H9 (cell line): Measurements from ENCODE around the gene FARP1. TPM values are rescaled to one million over a fixed set of nuclear protein-coding genes. Genes with fewer than 3 reads are reported as not detected.
A peak's percentile ranks its signal among the peaks of the same experiment; 100 is the strongest.

ENCODE experiments used
- DNase-seq: peaks from one replicate; pipeline ENCODE4 v3.0.0-alpha.2; 2017
- H2AFZ ChIP-seq: one replicate; pipeline ENCODE4 v1.6.1; 2013; ENCODE audit warnings: mild to moderate bottlenecking, low read length, control low read depth, moderate library complexity
- H2AK5ac ChIP-seq: 2 replicates; pipeline ENCODE4 v1.6.1; 2013; ENCODE audit warnings: low read length, control low read depth, mixed read lengths; ENCODE audit not compliant: insufficient read length
- H2BK120ac ChIP-seq: one replicate; pipeline ENCODE4 v1.6.1; 2013; ENCODE audit warnings: low read depth, mild to moderate bottlenecking, low read length, control low read depth, inconsistent platforms; ENCODE audit not compliant: poor library complexity, severe bottlenecking
- H2BK12ac ChIP-seq: 2 replicates; pipeline ENCODE4 v1.6.1; 2013; ENCODE audit warnings: low read length, control low read depth, mixed read lengths, low read depth; ENCODE audit not compliant: insufficient read length
- H2BK15ac ChIP-seq: 2 replicates; pipeline ENCODE4 v1.6.1; 2013; ENCODE audit warnings: low read depth, low read length, control low read depth
- H2BK20ac ChIP-seq: one replicate; pipeline ENCODE4 v1.6.1; 2013; ENCODE audit warnings: low read depth, mild to moderate bottlenecking, low read length, control low read depth, inconsistent platforms; ENCODE audit not compliant: poor library complexity, severe bottlenecking
- H2BK5ac ChIP-seq: 2 replicates; pipeline ENCODE4 v1.6.1; 2013; ENCODE audit warnings: low read length, control low read depth, mixed read lengths; ENCODE audit not compliant: insufficient read length
- H3K14ac ChIP-seq: 2 replicates; pipeline ENCODE4 v1.6.1; 2013; ENCODE audit warnings: low read length, control low read depth; ENCODE audit not compliant: insufficient read depth
- H3K18ac ChIP-seq: 2 replicates; pipeline ENCODE4 v1.6.1; 2013; ENCODE audit warnings: low read depth, mild to moderate bottlenecking, mixed read lengths, low read length, control low read depth; ENCODE audit not compliant: insufficient read length
- H3K23ac ChIP-seq: 2 replicates; pipeline ENCODE4 v1.6.1; 2013; ENCODE audit warnings: low read length, control low read depth, mixed read lengths, low read depth; ENCODE audit not compliant: insufficient read length
- H3K23me2 ChIP-seq: 2 replicates; pipeline ENCODE4 v1.6.1; 2013; ENCODE audit warnings: low read depth, mild to moderate bottlenecking, mixed read lengths, low read length, control low read depth; ENCODE audit not compliant: insufficient read length, poor library complexity, severe bottlenecking
- H3K27ac ChIP-seq: 2 replicates; pipeline ENCODE4 v1.5.1; 2013; ENCODE audit warnings: low read length, control low read depth, mixed read lengths, low read depth; ENCODE audit not compliant: insufficient read length
- H3K27me3 ChIP-seq: 2 replicates; pipeline ENCODE4 v1.6.1; 2013; ENCODE audit warnings: low read length, control low read depth, inconsistent platforms; ENCODE audit not compliant: insufficient read depth
- H3K4ac ChIP-seq: 2 replicates; pipeline ENCODE4 v1.6.1; 2013; ENCODE audit warnings: low read depth, mild to moderate bottlenecking, control low read depth, inconsistent platforms, low read length, moderate library complexity
- H3K4me1 ChIP-seq: 2 replicates; pipeline ENCODE4 v1.6.1; 2013; ENCODE audit warnings: low read length, control low read depth, inconsistent platforms; ENCODE audit not compliant: insufficient read depth
- H3K4me2 ChIP-seq: 2 replicates; pipeline ENCODE4 v1.6.1; 2013; ENCODE audit warnings: low read length, control low read depth, mixed read lengths; ENCODE audit not compliant: insufficient read length, insufficient read depth
- H3K56ac ChIP-seq: 2 replicates; pipeline ENCODE4 v1.6.1; 2013; ENCODE audit warnings: low read depth, mild to moderate bottlenecking, mixed read lengths, low read length, control low read depth; ENCODE audit not compliant: insufficient read length
- H3K79me1 ChIP-seq: 2 replicates; pipeline ENCODE4 v1.6.1; 2013; ENCODE audit warnings: low read depth, mild to moderate bottlenecking, moderate library complexity, low read length, control low read depth, inconsistent platforms; ENCODE audit not compliant: insufficient read depth, poor library complexity, severe bottlenecking
- H3K79me2 ChIP-seq: 2 replicates; pipeline ENCODE4 v1.6.1; 2013; ENCODE audit warnings: low read length, control low read depth, inconsistent platforms; ENCODE audit not compliant: insufficient read depth
- H3K9ac ChIP-seq: 2 replicates; pipeline ENCODE4 v1.6.1; 2013; ENCODE audit warnings: low read length, control low read depth, mixed read lengths; ENCODE audit not compliant: insufficient read length; ENCODE audit errors: extremely low read depth
- H3K9me3 ChIP-seq: one replicate; pipeline ENCODE4 v1.6.1; 2013; ENCODE audit warnings: low read depth, low read length, inconsistent platforms; ENCODE audit not compliant: control insufficient read depth
- H3T11ph ChIP-seq: one replicate; pipeline ENCODE4 v1.6.1; 2013; ENCODE audit warnings: mild to moderate bottlenecking, low read length, control low read depth, inconsistent platforms
- H4K20me1 ChIP-seq: one replicate; pipeline ENCODE4 v1.6.1; 2013; ENCODE audit not compliant: control insufficient read depth, insufficient read length, insufficient read depth
- H4K5ac ChIP-seq: 2 replicates; pipeline ENCODE4 v1.6.1; 2013; ENCODE audit warnings: low read depth, mild to moderate bottlenecking, mixed read lengths, low read length, control low read depth; ENCODE audit not compliant: insufficient read length
- H4K8ac ChIP-seq: replicated peaks from 2 replicates; pipeline ENCODE4 v1.6.1; 2013; ENCODE audit warnings: low read length, control low read depth, mixed read lengths, low read depth; ENCODE audit not compliant: insufficient read length
- H4K91ac ChIP-seq: 2 replicates; pipeline ENCODE4 v1.6.1; 2013; ENCODE audit warnings: low read depth, mild to moderate bottlenecking, moderate library complexity, mixed read lengths, low read length, control low read depth; ENCODE audit not compliant: insufficient read length
- H3K27ac Mint-ChIP-seq, 3 experiments: 2 replicates in 2 of 3; 3 replicates in 1 of 3; pipeline ENCODE4 v1.8.0; 2020 to 2021; ENCODE audit warnings: mixed read lengths in 3 of 3, mild to moderate bottlenecking in 1 of 3, moderate library complexity in 1 of 3
- H3K27me3 Mint-ChIP-seq: 2 replicates; pipeline ENCODE4 v1.8.0; 2021; ENCODE audit warnings: low read depth, mild to moderate bottlenecking, moderate library complexity, mixed read lengths
- H3K36me3 Mint-ChIP-seq, 3 experiments: 2 replicates in 2 of 3; 3 replicates in 1 of 3; pipeline ENCODE4 v1.8.0; 2020 to 2021; ENCODE audit warnings: low read depth in 3 of 3, mixed read lengths in 3 of 3; ENCODE audit not compliant: insufficient read depth in 1 of 3
- H3K4me1 Mint-ChIP-seq, 2 experiments: 2 replicates each; pipeline ENCODE4 v1.8.0; 2020; ENCODE audit warnings: mixed read lengths in 2 of 2
- H3K4me3 Mint-ChIP-seq, 2 experiments: 2 replicates in 1 of 2; 3 replicates in 1 of 2; pipeline ENCODE4 v1.8.0; 2020 to 2021; ENCODE audit warnings: mild to moderate bottlenecking in 2 of 2, mixed read lengths in 2 of 2, moderate library complexity in 1 of 2
- H3K9me3 Mint-ChIP-seq, 2 experiments: 2 replicates in 1 of 2; 3 replicates in 1 of 2; pipeline ENCODE4 v1.8.0; 2020; ENCODE audit warnings: mild to moderate bottlenecking in 2 of 2, mixed read lengths in 2 of 2, moderate library complexity in 1 of 2
- CTCF ChIP-seq: fragments of 200-600 bp; sonication (generic); conservative IDR thresholded peaks from 3 replicates; pipeline ENCODE4 v1.8.0; 2021; ENCODE audit warnings: antibody characterized with exemption, mild to moderate bottlenecking
- WGBS: extraction: QIAGEN DNeasy Blood & Tissue Kit; methylation state at CpG from one replicate; pipeline ENCODE4 v1.1.7; 2013; ENCODE audit warnings: missing lambda C conversion rate, low lambda C conversion rate, mixed read lengths; ENCODE audit not compliant: insufficient read length; ENCODE audit errors: extremely low coverage; 5-methylcytosine and 5-hydroxymethylcytosine counted together
- total RNA-seq: library from RNA; stranded (reverse); gene quantifications from 2 replicates; pipeline ENCODE4 v1.2.1, GENCODE V29; 2021

Gene FARP1
- total RNA-seq, 1 experiment from 2014 or later: 95.9 TPM

DNA sequence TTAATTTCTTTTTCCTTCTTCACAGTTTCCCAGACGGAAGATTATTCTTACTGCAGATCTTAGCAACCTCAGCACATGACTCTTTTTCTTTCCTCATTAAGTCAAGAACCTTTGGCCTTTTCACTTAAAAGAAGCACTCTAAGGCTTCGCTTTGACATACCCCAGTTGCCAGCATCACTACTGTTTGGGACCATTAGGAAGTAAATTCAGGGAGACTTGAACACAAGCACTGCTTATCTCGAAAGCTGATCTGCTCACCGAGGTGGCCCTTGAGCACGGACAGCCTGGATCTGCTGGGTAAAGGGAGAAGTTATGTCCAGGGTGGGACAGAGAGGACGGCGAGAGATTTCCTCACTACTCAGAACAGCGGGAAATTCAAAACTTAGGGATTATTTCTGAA, 185.6 kb downstream of the FARP1 start:
- no peaks in the 10 kb centered on the region for H3K9me3 Mint-ChIP-seq
- H3K4me2 ChIP-seq: peak overlapping the region; percentile 28

More for the DNA sequence above, 185.6 kb downstream of the FARP1 start:
- Histone ChIP-seq H3K79me2 (no peaks in the 10 kb centered on the region; the same call in 1 of the 2 replicates), H3K9me3 (no peaks in the 10 kb centered on the region), H3K4ac (no peak overlapping the region), H4K8ac (no peak overlapping the region), H3K9ac (no peak overlapping the region), H2AK5ac (no peak overlapping the region), H2BK12ac (no peak overlapping the region), H4K5ac (no peak overlapping the region), H3K18ac (peak overlapping the region; percentile 42), H2BK5ac (no peak overlapping the region), H3K56ac (no peak overlapping the region), H2BK20ac (no peak overlapping the region), H2BK15ac (no peak overlapping the region), H2BK120ac (no peak overlapping the region), H3K27ac (peak overlapping the region; percentile 72), H3K14ac (no peak overlapping the region), H3K27me3 (no peaks in the 10 kb centered on the region), H3K4me1 (peaks cover 29% of the 10 kb centered on the region), H4K91ac (no peak overlapping the region), H3K79me1 (peaks cover 3% of the 10 kb centered on the region), H2AFZ (no peak overlapping the region), H3K23me2 (no peaks in the 10 kb centered on the region), H3K23ac (no peak overlapping the region), H3T11ph (no peak overlapping the region), H4K20me1 (no peaks in the 10 kb centered on the region)
- Mint-ChIP-seq H3K36me3 (peaks cover 0 to 1% (median 0%) of the 10 kb centered on the region in 3 experiments; a peak in 1 of 7 replicates), H3K27me3 (no peaks in the 10 kb centered on the region), H3K27ac (peak overlapping the region; percentile 95 to 98 (median 98)), H3K4me1 (peaks cover 85 to 89% of the 10 kb centered on the region in 2 experiments), H3K4me3 (peak overlapping the region in 1 of 2 experiments; percentile 0; a peak in 2 of 5 replicates)
- no CpG with 5 or more reads among the region's 8 CpGs for WGBS
- DNase-seq: no peak
- no peak for TF ChIP-seq CTCF
